GM12872 (cell line): ENCODE data around the gene DLG2.

ENCODE experiments used
- TF ChIP-seq, protein P1 (sequence below): IDR thresholded peaks from 3 replicates; pipeline ENCODE4 v1.5.1; 2011; ENCODE audit warnings: low read depth, mild to moderate bottlenecking, low read length, moderate library complexity; ENCODE audit not compliant: insufficient read depth

DLG2 gene

DNA sequence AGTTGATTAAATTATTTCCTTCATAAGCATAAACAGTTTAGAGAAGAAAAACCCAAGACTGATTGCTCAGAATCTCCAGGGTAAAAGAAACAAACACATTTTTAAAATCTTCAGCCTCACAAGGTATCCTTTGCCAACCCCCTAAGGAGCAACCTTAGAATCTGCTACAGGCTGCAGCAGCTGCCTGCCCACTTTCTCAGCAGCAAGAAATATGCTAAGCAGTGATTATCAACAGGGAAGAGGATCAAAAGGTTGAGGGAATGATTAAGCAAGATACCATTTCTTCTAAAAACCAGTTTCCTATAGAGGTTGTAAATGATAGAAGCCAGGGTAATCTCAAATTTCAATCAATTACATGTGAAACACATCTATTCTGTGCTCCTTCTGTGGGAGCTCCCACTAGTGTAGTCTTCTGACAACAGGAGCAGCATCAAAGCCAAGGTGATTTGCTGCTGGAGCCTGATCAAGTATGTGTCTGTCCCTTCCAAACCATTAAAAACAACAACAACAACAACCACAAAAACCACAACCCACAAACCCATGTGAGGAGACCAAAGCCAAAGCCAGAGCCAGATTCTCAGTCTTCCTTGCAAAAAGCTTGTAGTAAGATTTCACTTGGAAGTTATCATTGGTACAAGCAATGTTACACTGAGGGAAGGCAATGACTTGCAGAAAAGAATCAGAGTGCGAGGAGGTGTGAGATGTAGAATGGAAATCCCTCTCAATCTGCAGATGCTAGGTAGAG, 761.2 kb downstream of the DLG2 start:
- TF ChIP-seq, protein P1, sequence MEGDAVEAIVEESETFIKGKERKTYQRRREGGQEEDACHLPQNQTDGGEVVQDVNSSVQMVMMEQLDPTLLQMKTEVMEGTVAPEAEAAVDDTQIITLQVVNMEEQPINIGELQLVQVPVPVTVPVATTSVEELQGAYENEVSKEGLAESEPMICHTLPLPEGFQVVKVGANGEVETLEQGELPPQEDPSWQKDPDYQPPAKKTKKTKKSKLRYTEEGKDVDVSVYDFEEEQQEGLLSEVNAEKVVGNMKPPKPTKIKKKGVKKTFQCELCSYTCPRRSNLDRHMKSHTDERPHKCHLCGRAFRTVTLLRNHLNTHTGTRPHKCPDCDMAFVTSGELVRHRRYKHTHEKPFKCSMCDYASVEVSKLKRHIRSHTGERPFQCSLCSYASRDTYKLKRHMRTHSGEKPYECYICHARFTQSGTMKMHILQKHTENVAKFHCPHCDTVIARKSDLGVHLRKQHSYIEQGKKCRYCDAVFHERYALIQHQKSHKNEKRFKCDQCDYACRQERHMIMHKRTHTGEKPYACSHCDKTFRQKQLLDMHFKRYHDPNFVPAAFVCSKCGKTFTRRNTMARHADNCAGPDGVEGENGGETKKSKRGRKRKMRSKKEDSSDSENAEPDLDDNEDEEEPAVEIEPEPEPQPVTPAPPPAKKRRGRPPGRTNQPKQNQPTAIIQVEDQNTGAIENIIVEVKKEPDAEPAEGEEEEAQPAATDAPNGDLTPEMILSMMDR: no peak

DNA sequence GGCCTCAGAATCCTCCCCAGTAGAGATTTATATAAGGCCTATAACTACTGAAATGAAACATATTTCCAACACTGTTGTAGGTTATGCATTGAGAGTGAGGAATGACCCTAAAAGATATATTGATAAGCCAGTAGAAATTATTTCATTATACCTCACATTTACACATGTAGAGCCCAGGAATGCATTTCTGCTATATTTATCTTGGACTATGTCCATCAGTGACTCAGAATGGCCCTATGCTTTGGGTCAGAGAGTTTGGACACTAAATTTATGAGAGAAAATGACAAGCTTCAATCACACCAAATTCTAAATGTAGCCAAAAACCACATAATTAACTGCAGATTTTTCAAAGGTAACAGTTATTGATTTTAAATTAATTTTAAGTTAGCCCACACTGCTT, 761.9 kb downstream of the DLG2 start:
- TF ChIP-seq, protein P1: no peak

- TF ChIP-seq, protein P1: no peak
Observed at GRCh38 chr11:84857746-84858145, 769.4 kb downstream of the DLG2 start.

DNA sequence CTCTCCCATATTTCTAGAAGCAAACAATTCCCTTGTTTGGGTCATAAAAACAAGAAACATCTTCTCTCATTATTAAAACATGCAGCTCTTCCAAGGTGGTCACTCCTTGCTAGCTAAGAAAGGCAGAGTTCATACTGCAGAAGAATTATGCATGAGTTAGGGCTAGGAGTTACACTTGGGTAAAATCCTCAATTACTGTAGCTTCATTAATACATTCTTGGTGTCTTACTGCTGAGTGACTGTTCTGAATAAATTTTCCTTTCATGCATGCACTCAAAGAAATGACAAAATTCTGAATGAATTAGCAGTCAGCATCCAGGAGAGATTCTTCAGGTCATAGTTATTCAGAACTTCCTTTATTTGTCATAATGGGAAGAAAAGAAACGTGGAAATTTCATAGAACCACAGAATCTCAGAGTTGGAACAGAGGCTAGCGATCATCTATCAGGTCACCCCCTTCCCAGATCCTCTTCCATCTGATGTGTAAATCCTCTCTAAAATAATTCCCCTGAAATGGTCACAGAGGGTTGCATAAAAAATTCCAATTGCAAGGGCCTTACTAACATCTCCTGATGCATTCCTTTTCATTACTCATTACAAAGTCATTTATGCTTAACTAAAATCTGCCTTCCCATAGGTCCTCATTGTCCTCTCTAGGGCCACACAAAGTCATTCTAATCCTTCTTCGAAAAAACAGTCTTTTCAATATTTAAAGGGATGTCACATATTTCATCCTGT, 771.5 kb downstream of the DLG2 start:
- TF ChIP-seq, protein P1: no peak

DNA sequence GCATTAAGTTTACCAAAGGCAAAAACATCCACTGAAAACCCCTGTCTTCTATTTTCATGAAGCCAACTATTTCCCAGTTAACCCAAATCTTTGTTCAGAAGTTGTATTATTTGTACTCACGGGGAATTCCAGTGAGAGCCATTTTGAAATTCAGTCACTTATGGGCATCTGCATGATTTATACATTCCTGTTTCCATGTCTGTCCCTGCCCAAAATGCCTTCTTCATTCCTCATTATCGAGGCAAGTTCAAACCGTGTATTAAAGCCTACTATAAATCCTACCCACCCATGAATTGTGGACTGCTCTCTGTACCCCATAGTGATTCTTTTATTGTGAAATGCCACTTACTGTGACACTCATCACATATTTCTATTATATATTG, 772.7 kb downstream of the DLG2 start:
- TF ChIP-seq, protein P1: no peak

- TF ChIP-seq, protein P1: no peak
Observed at GRCh38 chr11:84853841-84854497, 773.2 kb downstream of the DLG2 start.

- TF ChIP-seq, protein P1: no peak
Observed at GRCh38 chr11:84847842-84848241, 779.3 kb downstream of the DLG2 start.
